ENCODE data around the gene ACOT9. TPM values are rescaled to one million over a fixed set of nuclear protein-coding genes. Genes with fewer than 3 reads are reported as not detected.

Gene ACOT9
- total RNA-seq, 1 donor from 2014 or later: 99.1 TPM

GRCh38 chrX:23788521-23788920 lies 45.4 kb upstream of the ACOT9 start:
- Mint-ChIP-seq H3K27me3 (ENCODE audit: unreplicated experiment) (no peaks in the 10 kb centered on the region), H3K9me3 (ENCODE audit: unreplicated experiment) (no peaks in the 10 kb centered on the region), H3K36me3 (ENCODE audit: low read depth, unreplicated experiment) (peaks cover 24% of the 10 kb centered on the region), H3K27ac (ENCODE audit: unreplicated experiment) (no peak overlapping the region), H3K4me3 (ENCODE audit: unreplicated experiment) (no peak overlapping the region), H3K4me1 (ENCODE audit: unreplicated experiment) (peaks cover 29% of the 10 kb centered on the region)
- no peak for TF ChIP-seq CTCF (IDR thresholded peaks at IDR 0.05; ENCODE audit: unreplicated experiment)
- DNase-seq (ENCODE audit: low spot score): no peak

GRCh38 chrX:23787745-23788118 lies 44.7 kb upstream of the ACOT9 start:
- no peak for DNase-seq (ENCODE audit: low spot score)
- no peak for TF ChIP-seq CTCF (IDR thresholded peaks at IDR 0.05; ENCODE audit: unreplicated experiment)
- Mint-ChIP-seq H3K27ac (ENCODE audit: unreplicated experiment) (no peak overlapping the region), H3K4me1 (ENCODE audit: unreplicated experiment) (peaks cover 23% of the 10 kb centered on the region), H3K4me3 (ENCODE audit: unreplicated experiment) (no peak overlapping the region), H3K27me3 (ENCODE audit: unreplicated experiment) (no peaks in the 10 kb centered on the region), H3K36me3 (ENCODE audit: low read depth, unreplicated experiment) (peaks cover 24% of the 10 kb centered on the region), H3K9me3 (ENCODE audit: unreplicated experiment) (no peaks in the 10 kb centered on the region)

- no peaks in the 10 kb centered on the region for H3K9me3 Mint-ChIP-seq (ENCODE audit: unreplicated experiment)
- peaks cover 20% of the 10 kb centered on the region for H3K4me1 Mint-ChIP-seq (ENCODE audit: unreplicated experiment)
- no peak overlapping the region for H3K27ac Mint-ChIP-seq (ENCODE audit: unreplicated experiment)
- no peak overlapping the region for H3K4me3 Mint-ChIP-seq (ENCODE audit: unreplicated experiment)
- H3K27me3 Mint-ChIP-seq (ENCODE audit: unreplicated experiment): no peaks in the 10 kb centered on the region
- no peak for DNase-seq (ENCODE audit: low spot score)
- H3K36me3 Mint-ChIP-seq (ENCODE audit: low read depth, unreplicated experiment): peaks cover 24% of the 10 kb centered on the region
- no peak for TF ChIP-seq CTCF (IDR thresholded peaks at IDR 0.05; ENCODE audit: unreplicated experiment)
Observed at GRCh38 chrX:23786268-23786815, 43.3 kb upstream of the ACOT9 start.

- Mint-ChIP-seq H3K36me3 (ENCODE audit: low read depth, unreplicated experiment) (peaks cover 24% of the 10 kb centered on the region), H3K27me3 (ENCODE audit: unreplicated experiment) (no peaks in the 10 kb centered on the region), H3K9me3 (ENCODE audit: unreplicated experiment) (no peaks in the 10 kb centered on the region), H3K4me3 (ENCODE audit: unreplicated experiment) (peak overlapping the region; percentile 97), H3K4me1 (ENCODE audit: unreplicated experiment) (peaks cover 20% of the 10 kb centered on the region), H3K27ac (ENCODE audit: unreplicated experiment) (no peak overlapping the region)
- DNase-seq (ENCODE audit: low spot score): no peak
- no peak for TF ChIP-seq CTCF (IDR thresholded peaks at IDR 0.05; ENCODE audit: unreplicated experiment)
Observed at GRCh38 chrX:23785580-23785979, 42.5 kb upstream of the ACOT9 start.

- no peak for DNase-seq (ENCODE audit: low spot score)
- H3K4me3 Mint-ChIP-seq (ENCODE audit: unreplicated experiment): peak overlapping the region; percentile 97
- no peaks in the 10 kb centered on the region for H3K9me3 Mint-ChIP-seq (ENCODE audit: unreplicated experiment)
- H3K27me3 Mint-ChIP-seq (ENCODE audit: unreplicated experiment): no peaks in the 10 kb centered on the region
- H3K4me1 Mint-ChIP-seq (ENCODE audit: unreplicated experiment): peaks cover 20% of the 10 kb centered on the region
- peaks cover 24% of the 10 kb centered on the region for H3K36me3 Mint-ChIP-seq (ENCODE audit: low read depth, unreplicated experiment)
- H3K27ac Mint-ChIP-seq (ENCODE audit: unreplicated experiment): no peak overlapping the region
- TF ChIP-seq CTCF (IDR thresholded peaks at IDR 0.05; ENCODE audit: unreplicated experiment): no peak
Observed at GRCh38 chrX:23784470-23785331, 41.6 kb upstream of the ACOT9 start.
